Measurements from ENCODE around the gene KAZN.

Gene KAZN

GRCh38 chr1:14996133-14997050, 397.9 kb downstream of the KAZN start:
- DNase-seq = no peak

GRCh38 chr1:14997646-14998276, 399.3 kb downstream of the KAZN start:
- no peak for DNase-seq

DNA sequence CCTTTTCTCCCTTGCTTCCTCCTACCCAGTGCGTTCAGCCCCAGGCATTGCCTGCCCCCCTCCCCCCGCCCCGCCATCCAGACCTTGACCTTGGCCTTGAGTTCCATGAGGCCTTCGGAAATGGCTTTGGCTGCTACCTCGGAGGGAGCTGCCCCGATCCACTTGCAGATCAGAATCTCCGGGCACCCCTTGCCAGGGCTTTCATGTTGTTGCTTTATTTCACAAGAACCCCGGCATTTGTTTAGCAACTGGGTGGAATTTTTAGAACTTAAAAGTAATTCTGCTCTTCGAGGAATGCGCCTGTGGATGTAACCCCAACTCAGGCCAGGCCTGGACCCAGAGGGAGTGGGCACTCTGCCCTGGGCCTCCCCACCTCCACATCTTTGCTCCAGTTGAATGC, 401.0 kb downstream of the KAZN start:
- DNase-seq = no peak

- no peak for DNase-seq
Measured at GRCh38 chr1:15000030-15000429, 401.5 kb downstream of the KAZN start.

DNA sequence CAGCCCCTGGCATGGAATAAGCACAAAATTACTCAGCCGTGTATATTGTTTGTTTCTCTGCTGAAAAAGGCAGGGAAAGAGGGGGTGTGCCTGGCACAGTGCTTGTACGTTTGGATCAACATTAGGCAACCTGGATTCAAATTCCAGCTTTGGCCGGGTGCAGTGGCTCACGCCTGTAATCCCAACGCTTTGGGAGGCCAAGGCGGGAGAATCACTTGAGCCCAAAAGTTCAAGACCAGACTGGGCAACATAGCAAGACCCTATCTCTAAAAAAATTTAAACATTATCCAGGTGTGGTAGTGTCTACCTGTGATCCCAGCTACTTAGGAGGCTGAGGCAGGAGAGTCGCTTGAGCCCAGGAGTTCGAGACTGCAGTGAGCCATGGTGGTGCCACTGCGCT, 402.2 kb downstream of the KAZN start:
- no peak for DNase-seq

- DNase-seq = no peak
Measured at GRCh38 chr1:15001317-15001915, 402.9 kb downstream of the KAZN start.

GRCh38 chr1:15002325-15002724, 403.8 kb downstream of the KAZN start:
- DNase-seq = no peak

GRCh38 chr1:15004396-15004795, 405.9 kb downstream of the KAZN start:
- DNase-seq = no peak

DNA sequence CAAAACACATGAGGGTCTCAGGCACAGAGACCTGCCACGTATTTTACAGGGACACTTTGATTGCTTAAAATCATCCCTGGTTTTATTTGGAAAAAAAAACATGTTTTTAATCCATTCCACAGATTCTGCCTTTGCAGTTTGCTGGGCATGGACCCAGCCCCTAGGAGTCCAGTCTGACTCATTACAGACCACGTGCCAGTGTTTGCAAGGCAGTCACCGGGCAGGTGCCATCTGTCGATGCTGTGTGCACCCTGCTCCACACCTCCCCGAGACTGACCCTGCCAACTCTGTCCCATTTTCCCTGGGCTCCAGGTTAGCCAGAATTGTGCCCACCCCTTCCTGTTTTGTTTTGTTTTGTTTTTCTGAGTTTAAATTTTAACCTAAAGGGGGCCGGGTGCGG, 406.6 kb downstream of the KAZN start:
- no peak for DNase-seq

GRCh38 chr1:15007368-15007767, 408.9 kb downstream of the KAZN start:
- DNase-seq = no peak

DNA sequence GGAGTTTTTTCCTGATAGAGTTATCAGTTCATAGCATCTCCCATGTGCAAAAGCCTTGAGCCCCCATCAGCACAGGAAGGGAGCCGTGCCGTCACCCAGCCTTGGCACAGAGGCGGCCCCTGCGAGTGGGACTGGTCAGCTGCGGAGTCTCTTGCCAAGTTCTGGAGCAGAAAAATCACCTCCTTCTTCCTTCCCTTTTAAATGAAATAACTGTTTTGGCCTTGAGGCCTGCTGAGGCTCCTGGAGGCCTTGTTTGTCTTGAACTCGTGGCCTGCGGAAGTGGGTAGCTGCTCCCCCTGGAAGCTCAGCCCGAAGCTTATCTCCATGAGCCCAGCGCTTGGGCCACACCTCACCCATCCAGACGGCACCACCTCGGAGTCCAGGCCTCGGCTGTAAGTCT, 409.4 kb downstream of the KAZN start:
- DNase-seq = no peak

DNA sequence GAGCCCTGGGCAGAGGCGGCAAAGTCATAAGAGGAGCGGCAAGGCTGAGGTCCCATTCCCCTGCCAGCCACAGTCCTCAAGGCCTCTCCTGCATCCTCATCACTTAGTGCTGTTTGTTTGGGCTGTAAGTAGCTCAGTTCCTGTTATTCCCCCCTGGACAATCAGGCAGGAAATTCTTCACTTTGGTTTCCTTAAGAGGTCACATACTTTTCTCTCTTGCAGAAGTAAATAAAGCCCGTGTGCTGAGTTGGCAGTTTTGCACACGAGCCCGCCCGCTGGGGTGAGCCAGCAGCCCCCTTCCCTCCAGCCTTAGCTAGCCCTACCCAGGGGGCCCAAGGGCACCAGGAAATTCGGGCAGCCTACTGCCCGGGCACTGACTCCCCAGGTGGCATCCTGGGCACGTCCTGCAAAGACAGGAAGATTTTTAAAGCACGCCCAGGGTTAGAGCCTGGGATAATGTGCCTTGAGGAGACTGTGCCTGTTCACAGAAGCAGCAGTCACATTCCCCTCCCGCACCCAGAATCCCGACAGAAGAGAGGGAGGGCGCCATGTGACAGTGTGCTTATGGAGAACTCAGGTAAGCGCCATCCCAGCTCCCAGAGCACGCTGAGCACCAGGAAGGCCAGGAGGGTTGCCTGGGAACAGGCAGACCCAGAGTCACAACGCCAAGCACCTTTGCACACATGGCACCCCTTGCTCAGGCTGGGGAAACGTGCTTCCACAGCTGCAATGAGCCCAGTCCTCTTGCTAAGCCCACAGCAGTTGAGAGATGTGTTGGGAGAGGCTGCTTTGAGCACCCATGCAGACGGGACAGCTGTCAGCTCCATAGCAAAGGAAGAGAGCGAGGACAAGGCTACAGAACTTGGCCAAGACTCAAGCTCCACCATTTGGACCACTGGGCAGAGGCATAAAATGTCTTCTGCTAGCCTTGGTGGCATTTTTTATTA, 410.6 kb downstream of the KAZN start:
- DNase-seq = no peak

DNA sequence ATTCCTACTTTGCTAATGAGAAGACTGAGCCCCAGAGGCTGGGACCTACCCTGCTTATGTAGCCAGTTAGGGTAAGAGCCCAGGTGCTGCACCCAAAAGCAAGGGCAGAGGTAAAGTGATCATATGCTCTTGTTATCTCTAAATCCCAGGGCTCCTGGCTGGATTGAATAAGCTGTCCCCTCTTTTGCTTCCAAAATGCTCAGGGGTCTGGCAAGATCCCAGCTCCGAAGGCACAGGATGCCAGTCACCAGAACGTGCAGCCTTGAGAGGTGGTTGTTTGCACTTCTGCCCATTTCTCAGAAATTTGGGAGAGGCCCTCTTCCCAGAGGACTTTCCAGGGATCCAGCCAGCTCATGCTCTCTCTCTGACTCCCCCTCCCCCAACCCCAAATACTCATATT, 412.7 kb downstream of the KAZN start:
- DNase-seq = no peak

GRCh38 chr1:15011661-15012060, 413.2 kb downstream of the KAZN start:
- DNase-seq = no peak

DNA sequence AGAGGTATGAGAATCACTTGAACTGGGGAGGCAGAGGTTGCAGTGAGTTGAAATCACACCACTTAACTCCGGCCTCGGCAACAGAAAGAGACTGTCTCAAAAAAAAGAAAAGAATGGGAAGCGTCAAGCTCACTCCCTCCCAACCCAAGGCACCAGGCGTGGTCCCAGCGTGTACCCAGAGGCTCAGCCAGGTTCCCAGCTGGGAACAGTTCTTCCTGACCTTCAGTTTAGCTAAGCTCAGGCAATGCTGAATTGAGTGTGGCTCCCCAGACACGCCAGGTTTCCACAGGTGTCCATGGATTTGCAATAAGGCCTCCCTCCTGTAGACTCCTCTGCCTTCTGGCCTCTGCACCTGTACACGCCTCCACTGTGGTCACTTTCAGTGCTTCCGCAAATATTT, 414.3 kb downstream of the KAZN start:
- no peak for DNase-seq

DNA sequence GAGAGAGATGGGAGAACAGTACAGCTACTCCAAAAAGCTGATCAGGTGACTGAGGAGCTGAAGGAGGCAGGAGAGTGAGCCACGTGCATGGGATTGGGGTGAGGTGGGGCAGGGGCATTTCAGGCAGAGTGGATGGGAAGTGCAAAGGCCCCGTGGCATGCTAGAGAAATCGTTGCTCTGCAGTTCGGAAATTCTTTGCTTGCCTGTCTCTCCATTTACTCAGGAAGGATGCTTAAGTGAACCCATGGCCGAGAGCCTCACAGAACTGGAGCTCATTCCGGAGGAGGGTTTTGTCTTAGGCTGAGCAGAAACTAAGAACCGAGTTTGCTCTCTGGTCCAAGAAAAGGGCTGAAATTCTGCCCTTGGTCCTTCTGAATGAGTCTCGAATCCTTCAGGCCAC, 415.3 kb downstream of the KAZN start:
- no peak for DNase-seq

DNA sequence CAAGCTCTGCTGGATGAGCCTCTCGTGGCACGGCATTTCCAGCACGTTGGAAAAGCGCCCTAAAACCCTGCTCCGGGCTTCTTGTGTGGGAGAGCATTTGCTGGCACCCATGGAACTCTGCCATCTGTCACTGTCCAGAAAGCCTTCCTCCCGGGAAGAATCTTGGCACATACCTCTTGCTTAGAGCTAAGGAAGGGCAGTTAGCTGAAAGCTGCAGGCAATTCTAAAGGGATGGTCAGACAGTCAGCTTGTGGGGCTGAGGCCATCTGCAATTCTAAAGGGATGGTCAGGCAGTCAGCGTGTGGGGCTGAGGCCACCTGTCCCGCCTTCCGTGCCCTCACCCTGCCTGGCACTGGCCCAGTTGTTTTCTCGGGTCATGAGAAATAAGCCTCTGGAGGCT, 416.0 kb downstream of the KAZN start:
- no peak for DNase-seq

DNA sequence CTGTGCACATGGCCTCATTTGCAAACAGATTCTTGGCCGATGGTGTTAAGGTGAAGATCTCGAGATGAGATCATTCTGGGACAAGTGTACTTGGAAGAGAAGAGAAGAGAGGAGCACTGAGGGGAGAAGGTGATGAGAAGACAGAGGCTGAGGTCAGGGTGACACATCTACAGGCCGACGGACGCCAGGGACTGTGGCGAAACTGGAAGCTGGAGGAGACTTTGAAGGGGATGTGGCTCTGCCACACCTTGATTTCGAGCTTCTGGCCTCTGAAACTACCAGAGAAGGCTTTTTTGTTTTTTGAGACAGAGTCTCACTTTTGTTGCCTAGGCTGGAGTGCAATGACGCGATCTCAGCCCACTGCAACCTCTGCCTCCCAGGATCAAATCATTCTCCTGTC, 417.5 kb downstream of the KAZN start:
- no peak for DNase-seq

- no peak for DNase-seq
Measured at GRCh38 chr1:15016526-15016925, 418.0 kb downstream of the KAZN start.

GRCh38 chr1:15017120-15017519, 418.6 kb downstream of the KAZN start:
- DNase-seq = no peak

- DNase-seq = no peak
Measured at GRCh38 chr1:15018767-15019166, 420.3 kb downstream of the KAZN start.

DNA sequence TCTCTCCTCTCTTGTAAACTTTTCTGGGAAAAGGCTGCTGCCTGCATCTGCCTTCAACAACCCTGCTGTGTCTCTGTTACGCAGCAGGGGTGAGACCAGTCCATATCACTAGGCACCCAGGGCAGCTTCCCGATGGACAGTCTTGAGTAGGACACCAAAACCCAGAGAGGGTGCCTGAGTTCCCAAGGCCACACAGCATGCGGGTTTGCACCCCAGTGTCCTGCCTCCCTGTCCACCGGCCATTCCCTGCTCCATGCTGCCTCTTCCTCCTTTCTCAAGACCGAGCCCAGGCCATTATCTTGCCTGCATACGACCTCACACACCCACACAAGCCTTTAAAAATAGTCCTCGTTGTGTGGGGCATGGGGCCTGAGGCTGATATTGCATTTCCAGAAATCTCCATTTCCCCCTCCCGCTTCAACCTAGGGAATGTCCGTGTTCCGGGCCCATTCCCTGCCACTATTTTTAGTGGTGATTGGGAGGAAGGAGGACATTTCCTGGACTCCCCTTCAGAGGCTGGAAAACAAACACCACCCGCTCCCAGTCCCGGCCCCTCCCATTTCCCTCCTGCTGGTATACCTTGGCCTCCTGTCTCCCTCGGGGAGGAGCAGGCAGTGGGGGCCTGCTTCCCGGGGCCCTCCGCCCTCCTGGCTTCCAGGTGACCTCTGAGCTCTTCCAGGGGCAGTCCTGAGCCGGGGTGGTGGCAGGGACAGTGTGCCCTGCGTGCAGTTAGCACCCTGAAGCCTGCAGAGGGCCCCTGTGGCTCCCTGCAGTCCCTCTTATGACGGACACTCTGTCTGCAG, 422.7 kb downstream of the KAZN start:
- DNase-seq = no peak
